LNCaP clone FGC (cell line): ENCODE results near the gene NDUFV2.

Source experiments
- DNase-seq: peaks from one replicate; pipeline ENCODE4 v3.0.0-alpha.2; 2011; ENCODE audit warnings: low read depth
- H3K4me3 ChIP-seq: 2 replicates; pipeline ENCODE4 v1.5.1; 2011; ENCODE audit warnings: mild to moderate bottlenecking, low read depth, low read length, control low read depth
- CTCF ChIP-seq: IDR thresholded peaks from 2 replicates; pipeline ENCODE4 v1.5.1; 2012; ENCODE audit warnings: mild to moderate bottlenecking; ENCODE audit not compliant: control insufficient read depth, insufficient read depth; ENCODE audit errors: extremely low read depth

The NDUFV2 gene

GRCh38 chr18:9102508-9103375 is at the start of gene NDUFV2:
Gene NDUFV2 (plus strand): TSS chr18:9102699. CDS start chr18:9102744, 45 bp downstream.
- peak within 1 kb of the TSS; percentile 82 for H3K4me3 ChIP-seq
- no peak for TF ChIP-seq CTCF
- peak; percentile 80 for DNase-seq

GRCh38 chr18:9053814-9054213 is 48.7 kb upstream of the NDUFV2 start:
- DNase-seq: no peak
- TF ChIP-seq CTCF: no peak
- H3K4me3 ChIP-seq: no peak overlapping the region

- H3K4me3 ChIP-seq: no peak overlapping the region
- peak; percentile 63 for DNase-seq
- TF ChIP-seq CTCF: peak; percentile 32
Observed at GRCh38 chr18:9055185-9055584, 47.3 kb upstream of the NDUFV2 start.

- TF ChIP-seq CTCF: no peak
- no peak for DNase-seq
- no peak overlapping the region for H3K4me3 ChIP-seq
Observed at GRCh38 chr18:9055626-9056025, 46.9 kb upstream of the NDUFV2 start.

- no peak for TF ChIP-seq CTCF
- no peak for DNase-seq
- no peak overlapping the region for H3K4me3 ChIP-seq
Observed at GRCh38 chr18:9057646-9058045, 44.9 kb upstream of the NDUFV2 start.

- TF ChIP-seq CTCF: no peak
- no peak overlapping the region for H3K4me3 ChIP-seq
- DNase-seq: no peak
Observed at GRCh38 chr18:9058406-9058805, 44.1 kb upstream of the NDUFV2 start.

- no peak for DNase-seq
- TF ChIP-seq CTCF: no peak
- H3K4me3 ChIP-seq: no peak overlapping the region
Observed at GRCh38 chr18:9062418-9062751, 40.1 kb upstream of the NDUFV2 start.
